GM18909 (cell line): Measurements from ENCODE around the gene CREB3L1.
"Not testable (repeated sequence)": the region's sequence is repeated elsewhere in the genome, so short reads cannot be mapped to it uniquely, and the experiment has no call there.

ENCODE experiments used
- ATAC-seq: cut with Tn5 transposase; IDR thresholded peaks from one replicate; pipeline ENCODE4 v1.9.1; 2021; ENCODE audit warnings: mild to moderate bottlenecking; ENCODE audit not compliant: unreplicated experiment, poor library complexity

The CREB3L1 gene

GRCh38 chr11:46294365-46295309 is 17.2 kb downstream of the CREB3L1 start:
- ATAC-seq: no peak

- peak; percentile 73 for ATAC-seq
These were observed 18.0 kb downstream of the CREB3L1 start for GRCh38 chr11:46295312-46296058.

- ATAC-seq: no peak
These were observed 18.6 kb downstream of the CREB3L1 start for GRCh38 chr11:46296059-46296527.

- ATAC-seq: no peak
These were observed 19.3 kb downstream of the CREB3L1 start for GRCh38 chr11:46296528-46297448.

GRCh38 chr11:46298699-46299433 is 21.4 kb downstream of the CREB3L1 start:
- no peak for ATAC-seq

- ATAC-seq: no peak
These were observed 22.0 kb downstream of the CREB3L1 start for GRCh38 chr11:46299451-46299961.

GRCh38 chr11:46300270-46300669 is 22.8 kb downstream of the CREB3L1 start:
- no peak for ATAC-seq

- peak; percentile 83 for ATAC-seq
These were observed 25.4 kb downstream of the CREB3L1 start for GRCh38 chr11:46302866-46303265.

GRCh38 chr11:46304036-46304435 is 26.6 kb downstream of the CREB3L1 start:
- ATAC-seq: not testable (repeated sequence)

- ATAC-seq: no peak
These were observed 27.2 kb downstream of the CREB3L1 start for GRCh38 chr11:46304605-46305179.

- no peak for ATAC-seq
These were observed 27.8 kb downstream of the CREB3L1 start for GRCh38 chr11:46305295-46305694.

- ATAC-seq: no peak
These were observed 28.9 kb downstream of the CREB3L1 start for GRCh38 chr11:46306296-46306853.

- ATAC-seq: no peak
These were observed 29.9 kb downstream of the CREB3L1 start for GRCh38 chr11:46307369-46307768.

GRCh38 chr11:46307785-46308341 is 30.4 kb downstream of the CREB3L1 start:
- ATAC-seq: no peak

GRCh38 chr11:46308631-46309419 is 31.4 kb downstream of the CREB3L1 start:
- ATAC-seq: peak; percentile 67

GRCh38 chr11:46309814-46310259 is 32.4 kb downstream of the CREB3L1 start:
- peak; percentile 63 for ATAC-seq

- ATAC-seq: peak; percentile 50
These were observed 37.7 kb downstream of the CREB3L1 start for GRCh38 chr11:46315033-46315738.
